GM21447 (cell line): ENCODE results near the gene OR5AS1.
"Not testable (repeated sequence)": the region's sequence is repeated elsewhere in the genome, so short reads cannot be mapped to it uniquely, and the experiment has no call there.

ENCODE experiments used
- ATAC-seq: cut with Tn5 transposase; IDR thresholded peaks from one replicate; pipeline ENCODE4 v1.9.1; 2021; ENCODE audit not compliant: unreplicated experiment

The OR5AS1 gene

GRCh38 chr11:56027354-56027753, at the start of gene OR5AS1:
Gene OR5AS1 (plus strand): TSS chr11:56027654. CDS start chr11:56030419, 2,765 bp downstream.
- no peak for ATAC-seq

GRCh38 chr11:55994525-55994924, 32.9 kb upstream of the OR5AS1 start, which contains the start of gene OR5F1:
Gene OR5F1 (minus strand): TSS chr11:55994625. CDS start chr11:55994625, 0 bp downstream.
- ATAC-seq: no peak

GRCh38 chr11:56010716-56011115, 16.7 kb upstream of the OR5AS1 start:
- no peak for ATAC-seq

- no peak for ATAC-seq
Observed at GRCh38 chr11:56013805-56014204, 13.6 kb upstream of the OR5AS1 start.

GRCh38 chr11:56045538-56045937, 18.1 kb downstream of the OR5AS1 start:
- no peak for ATAC-seq

GRCh38 chr11:56048480-56048879, 21.0 kb downstream of the OR5AS1 start:
- ATAC-seq: no peak

GRCh38 chr11:56049487-56049886, 22.0 kb downstream of the OR5AS1 start:
- ATAC-seq: no peak

- not testable (repeated sequence) for ATAC-seq
Observed at GRCh38 chr11:56056366-56056765, 28.9 kb downstream of the OR5AS1 start.

- not testable (repeated sequence) for ATAC-seq
Observed at GRCh38 chr11:56057661-56058237, 30.3 kb downstream of the OR5AS1 start.

GRCh38 chr11:56058260-56058780, 30.9 kb downstream of the OR5AS1 start:
- not testable (repeated sequence) for ATAC-seq

- ATAC-seq: no peak
Observed at GRCh38 chr11:56066980-56067379, 39.5 kb downstream of the OR5AS1 start.
